Right forelimb (tissue), 1 donor: ENCODE data around the gene HOXA5.
A peak's percentile ranks its signal among the peaks of the same experiment; 100 is the strongest.

Experiments
- DNase-seq: peaks from one replicate; pipeline ENCODE4 v3.0.0-alpha.2; 2018

The HOXA5 gene

DNA sequence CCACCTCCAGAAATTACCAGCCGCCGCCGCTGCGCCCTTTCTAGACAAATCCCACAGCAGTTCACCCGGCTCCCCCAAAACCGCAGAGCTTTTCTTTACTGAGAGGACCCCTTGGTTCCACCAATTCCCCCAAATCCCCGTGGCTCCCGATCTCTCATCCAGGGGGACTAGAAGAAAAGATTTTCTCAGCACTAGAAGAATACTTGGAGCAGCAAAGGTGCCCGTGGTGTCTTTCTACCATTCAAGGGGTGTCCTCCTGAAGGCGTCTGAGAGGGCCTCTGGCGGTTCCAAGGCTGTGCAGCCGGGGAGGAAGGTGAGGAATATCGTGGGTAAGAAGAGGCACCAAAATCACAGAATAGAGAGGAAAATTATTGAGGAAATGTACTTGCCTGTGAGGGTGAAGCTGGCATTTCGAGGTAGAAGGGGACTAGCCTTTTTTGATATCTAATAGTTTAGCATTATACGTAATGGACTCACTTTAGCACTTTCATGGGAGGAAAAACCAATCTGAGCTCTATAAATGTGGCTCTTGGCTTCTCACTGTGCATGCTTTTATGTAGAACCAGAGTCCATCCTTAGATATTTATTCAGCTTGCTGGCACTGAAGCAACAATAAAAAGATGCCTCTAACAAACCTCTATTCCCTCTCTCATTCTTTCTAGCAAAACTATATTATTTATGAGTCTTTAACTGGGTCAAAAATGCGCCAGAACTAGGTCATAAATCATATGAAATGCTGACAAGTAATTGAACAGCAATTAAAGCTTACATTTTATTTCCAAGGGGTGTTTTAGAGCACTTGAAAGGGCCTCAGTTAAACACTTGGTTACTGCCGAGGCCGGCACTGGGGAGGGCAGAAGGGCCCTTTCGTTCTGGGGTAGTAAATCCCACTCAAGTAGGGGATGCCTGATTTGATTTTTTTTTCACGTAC is 27.2 kb downstream of the HOXA5 start:
- DNase-seq, result peak; percentile 41

DNA sequence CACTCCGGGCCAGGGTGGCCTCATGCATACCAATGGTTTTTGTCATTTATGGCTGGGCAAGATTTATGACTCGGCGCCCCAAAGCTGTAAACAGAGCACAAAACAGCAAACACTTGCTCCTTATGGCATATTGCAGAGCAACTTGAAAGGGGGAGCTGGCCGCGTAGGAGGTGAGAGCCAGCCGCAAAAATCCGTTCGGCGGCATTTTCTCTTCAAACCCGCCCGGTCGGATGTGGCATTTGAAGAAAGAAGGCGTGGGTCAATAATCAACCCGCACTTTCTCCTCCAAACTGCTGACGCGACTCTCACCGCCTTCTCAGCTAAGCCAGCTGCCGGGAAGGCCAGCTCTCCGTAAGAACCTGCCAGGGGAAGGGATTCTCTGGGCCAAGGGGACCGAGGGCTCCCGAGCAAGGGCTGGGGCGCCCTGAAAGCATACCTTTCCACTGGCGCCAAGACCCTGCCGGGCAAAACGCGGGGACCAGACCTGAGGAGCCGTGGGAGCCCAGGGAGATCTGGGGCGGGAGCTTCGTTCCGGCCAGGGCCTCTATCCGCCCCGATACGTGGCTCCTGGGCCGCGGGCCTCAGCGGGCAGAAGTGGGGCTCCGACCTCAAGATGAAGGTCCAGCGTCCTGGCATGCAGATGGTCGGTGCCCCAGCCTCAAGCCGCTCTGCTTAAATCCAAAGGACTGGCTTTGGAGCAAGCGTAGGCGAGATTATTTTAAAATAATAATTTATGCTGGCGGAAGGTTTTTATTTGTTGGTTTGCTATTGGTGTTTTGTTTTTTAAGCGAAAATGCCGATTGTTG is 28.1 kb downstream of the HOXA5 start:
- peak; percentile 53 for DNase-seq

DNA sequence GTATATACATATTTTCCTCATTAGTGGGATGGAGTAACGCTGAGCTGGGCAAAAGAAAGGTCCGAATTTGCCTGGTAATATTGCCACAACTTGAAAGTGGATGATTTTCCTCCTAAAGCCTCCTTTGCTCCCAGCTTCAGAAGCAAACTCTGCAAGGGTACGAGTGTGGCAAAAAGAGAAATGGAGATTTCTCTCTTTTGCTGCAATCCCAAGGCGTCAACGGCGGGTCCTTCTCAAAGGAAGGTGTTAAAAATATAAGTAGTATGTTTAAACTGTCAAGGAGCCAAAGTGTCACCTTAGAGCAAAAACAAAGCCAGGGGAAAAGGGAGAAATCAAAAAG is 28.6 kb downstream of the HOXA5 start:
- DNase-seq, result no peak

DNA sequence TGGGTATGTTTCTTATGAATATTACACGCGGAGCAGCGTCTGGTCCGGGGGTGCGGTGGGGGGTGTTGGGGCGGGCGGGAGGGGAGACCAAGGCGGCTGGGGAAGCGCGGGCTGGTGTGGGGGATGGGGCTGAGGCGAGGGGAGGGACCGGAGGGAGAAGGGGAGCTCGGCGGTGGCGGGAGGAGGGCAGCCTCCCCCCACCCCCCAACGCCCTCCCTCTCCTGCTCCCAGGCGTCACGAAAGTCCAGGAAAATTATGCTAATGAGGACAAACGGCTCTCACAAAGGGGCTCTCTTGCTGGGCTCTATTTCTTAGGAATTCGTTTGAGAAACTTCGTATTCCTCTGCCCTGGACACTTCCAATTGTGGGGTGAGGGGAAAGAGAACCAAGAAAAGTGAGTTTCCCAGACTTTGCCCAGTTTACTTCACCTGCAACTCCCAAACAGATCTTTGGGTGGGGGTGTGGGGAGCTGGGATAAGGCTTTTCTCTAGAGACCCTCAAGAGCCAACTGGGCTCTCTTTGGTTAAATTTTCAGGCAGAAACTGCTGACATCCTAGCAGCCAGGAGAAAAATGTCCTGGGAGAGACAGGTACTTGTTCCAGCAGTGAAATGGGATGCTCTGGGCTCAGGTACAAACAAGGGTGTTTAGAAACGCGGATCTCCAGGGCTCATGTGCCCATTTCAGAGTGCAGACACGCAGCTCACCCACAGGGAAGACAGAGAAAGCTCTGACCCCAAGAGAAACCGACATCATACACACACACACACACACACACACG is 29.3 kb downstream of the HOXA5 start:
- peak; percentile 60 for DNase-seq

DNA sequence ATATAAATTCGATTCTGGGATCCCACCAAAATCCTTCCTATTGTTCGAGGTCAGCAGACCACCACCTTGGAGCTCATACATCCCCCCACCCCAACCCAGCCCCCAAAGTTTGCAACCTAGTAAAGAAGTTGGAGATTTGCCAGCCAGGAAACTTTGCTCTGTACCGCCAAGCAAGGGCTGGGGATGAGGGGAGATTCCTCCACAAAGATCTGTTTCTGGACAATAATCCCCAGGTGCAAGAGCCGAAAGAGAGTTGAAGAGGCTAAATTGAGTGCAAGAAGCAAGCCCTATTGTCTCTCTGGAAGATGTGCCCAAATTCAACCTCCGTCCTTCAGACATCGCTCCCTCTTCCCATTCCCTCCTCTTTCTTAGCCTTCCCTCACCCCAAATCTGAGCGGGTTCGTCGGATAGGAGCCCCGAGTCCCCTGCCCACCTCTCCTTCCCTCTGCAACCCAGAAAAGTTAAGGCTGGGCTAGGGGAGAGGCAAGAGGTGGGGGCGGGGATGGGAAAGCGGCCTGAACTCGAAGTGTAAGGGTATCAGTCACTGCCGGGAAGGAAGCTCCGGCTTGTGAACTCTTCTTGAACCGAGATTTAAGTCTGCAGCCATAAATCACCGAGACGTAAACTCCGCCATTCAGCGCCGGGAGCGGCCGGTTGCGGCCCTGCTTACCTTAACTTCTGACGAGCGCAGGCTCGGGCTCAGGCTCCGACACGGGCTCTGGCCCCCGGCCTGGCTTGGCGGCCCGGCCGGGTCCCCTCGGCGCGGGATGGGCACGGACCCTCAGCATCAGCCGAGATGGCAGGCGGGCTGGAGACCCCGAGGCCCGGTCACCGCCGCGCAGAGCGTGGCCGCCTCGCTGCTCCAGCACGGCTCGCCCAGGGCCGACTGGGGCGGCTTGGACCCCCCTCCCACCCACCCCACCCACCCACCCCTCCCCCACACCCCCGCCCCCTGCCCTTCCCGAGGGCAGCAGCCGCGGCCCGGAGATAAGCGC is 30.2 kb downstream of the HOXA5 start:
- peak; percentile 68 for DNase-seq

DNA sequence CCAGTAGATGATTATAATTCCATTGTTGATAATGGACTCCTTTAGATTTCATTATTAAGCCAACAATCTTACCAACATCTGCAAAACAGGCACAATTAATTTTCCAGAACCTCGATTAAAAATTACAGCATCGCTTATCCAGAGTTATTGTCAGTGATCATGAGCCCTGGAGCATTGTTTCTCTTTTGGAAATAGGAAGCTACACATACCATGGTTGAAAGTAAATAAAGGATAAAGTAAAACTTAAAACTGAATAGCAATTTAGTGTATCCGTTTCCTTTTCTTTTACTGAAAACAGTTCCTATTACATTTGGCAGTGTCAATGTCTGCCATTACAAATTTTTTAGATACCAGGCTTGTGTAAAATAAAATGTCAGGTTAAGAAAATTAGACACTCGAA is 31.1 kb downstream of the HOXA5 start:
- no peak for DNase-seq

DNA sequence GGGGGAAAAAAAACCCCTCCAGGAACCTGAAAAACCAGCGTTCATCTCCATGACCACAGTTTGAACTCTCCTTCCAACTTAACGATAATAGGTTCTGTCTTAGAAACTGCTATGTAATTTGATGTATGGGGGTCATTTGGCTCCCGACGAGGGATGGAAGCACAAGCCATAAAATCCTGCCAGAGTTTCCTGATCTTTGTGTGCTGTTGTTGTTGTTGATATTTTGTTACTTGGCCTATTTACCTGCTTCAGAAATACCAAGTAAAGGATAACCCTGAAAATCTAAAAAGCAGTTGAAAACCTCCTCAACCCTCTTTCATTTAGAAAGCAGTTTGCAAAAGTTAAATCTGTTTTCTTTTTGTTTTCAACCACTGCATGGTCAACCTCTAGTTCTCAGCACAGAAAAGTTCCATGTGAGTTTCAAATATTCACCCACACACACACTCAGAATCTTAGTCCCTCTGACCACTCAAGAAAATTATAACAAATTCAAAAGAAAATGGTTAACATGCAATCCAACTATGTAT is 31.7 kb downstream of the HOXA5 start:
- no peak for DNase-seq

DNA sequence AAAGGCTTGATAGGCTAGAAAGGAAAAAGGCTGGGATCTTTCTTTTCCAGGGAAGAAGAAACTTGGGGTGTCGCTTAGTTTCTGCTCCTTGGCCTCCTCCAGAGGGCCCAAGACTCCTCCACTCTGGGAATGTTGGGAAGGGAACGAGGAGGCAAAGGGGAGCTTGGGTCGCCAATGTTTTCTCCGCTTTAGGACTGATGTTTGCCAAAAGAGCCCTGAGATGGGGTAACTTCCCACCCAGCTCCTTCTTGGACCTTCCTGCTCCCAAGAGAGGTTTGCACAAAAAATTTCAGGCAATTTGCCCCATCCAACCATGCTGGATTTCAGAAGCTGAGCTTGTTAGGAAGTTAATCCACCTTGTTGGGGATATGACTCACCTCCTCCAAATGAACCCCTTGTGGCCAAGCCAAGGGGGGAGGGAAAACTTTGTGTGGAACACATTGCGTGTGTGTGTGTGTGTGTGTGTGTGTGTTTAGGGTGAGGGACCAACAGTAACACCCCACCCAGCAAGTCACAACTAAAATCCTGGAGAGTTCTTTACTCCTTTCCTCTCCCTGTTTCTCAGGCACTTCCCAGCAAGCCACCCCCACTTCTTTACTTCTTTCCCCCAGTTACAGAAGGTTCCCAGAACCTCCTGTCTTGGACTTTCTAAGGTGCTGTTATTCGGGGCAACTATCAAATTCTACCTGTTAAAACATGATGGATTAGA is 32.3 kb downstream of the HOXA5 start:
- peak; percentile 50 for DNase-seq

DNA sequence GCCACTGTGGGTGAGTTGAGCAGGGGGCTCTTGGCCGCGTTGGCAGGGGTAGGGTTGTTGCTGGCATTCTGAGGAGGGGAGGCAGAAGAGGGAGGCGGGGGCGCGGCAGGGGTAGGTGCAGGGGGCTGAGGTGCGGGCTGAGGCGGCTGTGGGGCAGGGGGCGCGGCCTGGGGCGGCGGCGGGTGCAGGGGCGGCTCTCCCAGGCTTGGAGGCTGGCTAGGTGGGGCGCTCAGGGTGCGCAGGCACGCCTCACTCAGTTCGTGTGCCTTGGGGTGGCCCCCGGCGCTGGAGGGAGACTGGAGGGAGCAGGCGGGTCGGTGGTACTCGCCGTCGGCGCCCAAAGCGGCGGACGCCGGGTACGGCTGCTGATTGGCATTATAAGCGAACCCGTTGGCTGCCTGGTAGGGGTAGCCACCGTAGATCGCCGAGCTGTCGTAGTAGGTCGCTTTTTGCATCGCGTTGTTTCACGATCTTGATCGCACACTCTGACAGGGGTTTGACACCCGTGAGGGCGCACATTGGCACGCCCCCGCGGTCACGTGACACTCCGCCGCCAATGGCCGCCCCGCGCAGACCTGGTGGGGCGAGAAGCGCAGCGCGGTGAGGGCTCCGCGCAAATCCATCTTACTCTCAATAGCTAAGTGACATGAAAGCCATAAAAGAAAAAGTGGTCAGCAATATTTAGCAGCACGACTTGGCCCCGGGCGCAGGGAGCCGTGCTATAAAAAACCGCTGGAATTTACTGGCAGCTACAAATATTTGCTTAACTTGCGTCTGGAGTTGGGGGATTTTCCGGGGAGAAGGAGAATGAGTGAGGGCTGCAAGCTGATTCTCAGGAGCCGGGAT is 33.1 kb downstream of the HOXA5 start:
- DNase-seq, result peak; percentile 67

DNA sequence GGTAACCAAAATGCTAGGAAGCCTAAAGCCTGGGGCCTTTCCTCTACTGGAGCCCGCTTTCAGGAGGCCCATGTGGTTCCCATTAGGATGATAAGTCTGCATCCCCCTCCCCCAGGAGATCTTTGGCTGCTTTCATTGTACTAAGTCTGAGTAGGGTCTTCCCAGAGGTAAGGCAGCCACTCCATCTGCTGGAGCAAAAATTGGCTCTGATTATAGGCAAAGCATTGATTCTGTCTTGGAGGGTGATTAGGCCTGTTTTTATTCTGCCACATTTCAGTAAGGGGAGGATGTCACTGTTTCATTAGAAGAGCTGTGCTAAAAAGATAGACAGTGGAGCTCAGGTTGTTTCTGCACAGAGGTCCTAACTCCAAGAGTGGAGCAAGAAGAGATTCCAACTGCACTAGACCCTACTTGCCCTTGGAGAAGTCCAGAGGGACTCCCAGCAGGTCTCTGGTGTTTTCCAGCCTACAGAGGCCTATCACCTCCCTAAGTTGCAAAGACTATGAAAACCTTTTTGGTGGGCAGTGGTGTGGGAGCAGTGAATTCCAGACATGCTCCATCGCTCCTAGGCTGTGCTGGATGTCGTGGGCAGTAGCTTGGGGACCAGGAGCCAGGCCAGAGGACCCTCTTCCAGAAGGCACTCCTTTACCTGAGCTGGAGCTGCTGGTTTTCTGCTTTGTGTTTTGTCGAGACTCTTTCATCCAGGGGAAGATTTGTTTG is 33.9 kb downstream of the HOXA5 start:
- peak; percentile 43 for DNase-seq

DNA sequence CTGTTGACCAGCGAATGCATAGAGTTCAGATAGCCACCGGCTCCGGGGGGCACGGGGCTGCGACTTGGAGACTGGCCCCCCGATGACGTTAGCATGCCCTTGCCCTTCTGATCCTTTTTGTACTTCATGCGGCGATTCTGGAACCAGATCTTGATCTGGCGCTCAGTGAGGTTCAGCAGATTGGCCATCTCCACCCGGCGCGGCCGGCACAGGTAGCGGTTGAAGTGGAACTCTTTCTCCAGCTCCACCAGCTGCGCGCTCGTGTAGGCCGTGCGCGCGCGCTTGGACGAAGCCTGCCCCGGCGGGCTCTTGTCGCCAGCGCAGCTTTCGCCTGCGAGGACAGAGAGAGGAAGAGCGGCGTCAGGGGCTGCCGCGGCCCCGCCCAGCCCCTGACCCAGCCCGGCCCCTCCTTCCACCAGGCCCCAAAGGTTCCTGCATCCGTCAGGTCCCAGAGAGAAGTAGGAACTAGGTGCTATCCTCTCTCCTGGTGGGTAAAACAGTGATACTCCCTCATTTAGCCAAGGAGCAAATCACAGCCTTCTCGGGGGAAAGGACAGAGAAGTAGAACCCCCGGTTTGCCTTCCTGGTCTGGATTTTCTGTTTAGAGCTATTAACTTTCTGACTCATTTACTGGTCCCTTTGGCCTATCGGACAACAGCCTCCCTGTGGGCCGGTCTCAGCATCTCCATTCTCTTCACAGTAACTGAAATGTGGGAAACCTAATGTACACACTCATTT is 34.9 kb downstream of the HOXA5 start:
- DNase-seq, result no peak

DNA sequence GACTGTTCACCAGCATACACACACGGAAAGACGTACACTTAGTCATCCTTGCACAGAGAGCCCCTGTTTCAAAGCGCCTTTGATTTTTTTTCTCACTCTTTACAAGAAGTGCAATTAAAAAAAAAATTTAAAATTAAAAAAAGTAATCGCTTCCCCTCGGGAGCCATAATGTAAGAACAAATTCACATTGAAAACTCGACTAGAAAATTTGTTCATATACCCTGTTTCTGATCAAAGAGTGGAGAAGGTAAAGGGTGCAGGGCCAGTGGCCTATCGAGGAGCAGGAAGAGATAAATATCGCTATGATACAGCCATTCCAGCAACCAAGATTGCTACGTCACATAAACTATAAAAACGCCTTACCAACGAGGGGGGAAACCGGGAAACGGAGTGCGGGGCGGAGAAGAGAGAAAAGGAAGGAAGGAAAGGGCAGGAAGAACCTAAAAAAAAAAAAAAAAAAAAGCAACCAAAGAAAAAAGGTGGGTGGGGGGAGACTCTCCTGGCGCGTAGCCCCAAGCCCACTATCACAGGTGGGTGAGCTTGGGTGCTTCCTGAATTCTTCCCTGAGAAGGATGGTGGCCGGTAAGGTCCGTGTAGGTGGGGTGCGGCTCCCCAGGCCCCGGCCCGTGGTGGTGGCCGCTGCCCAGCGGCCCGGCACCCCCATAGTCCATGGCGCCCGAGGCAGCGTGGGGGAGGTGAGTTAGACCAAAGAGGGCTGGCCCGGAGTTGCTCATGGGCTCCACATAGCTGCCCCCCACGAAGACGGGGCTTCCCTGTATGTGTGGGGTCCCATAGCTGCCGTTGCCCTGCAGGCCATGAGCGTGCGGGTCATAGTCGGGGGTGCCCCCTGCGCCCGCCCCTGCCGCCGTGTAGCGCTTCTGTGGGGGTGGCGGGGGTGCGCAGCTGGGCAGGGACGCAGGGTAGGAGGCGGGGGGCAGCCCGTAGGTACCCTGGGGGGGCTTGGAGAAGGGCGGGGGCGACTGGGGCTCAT is 35.8 kb downstream of the HOXA5 start:
- no peak for DNase-seq

DNA sequence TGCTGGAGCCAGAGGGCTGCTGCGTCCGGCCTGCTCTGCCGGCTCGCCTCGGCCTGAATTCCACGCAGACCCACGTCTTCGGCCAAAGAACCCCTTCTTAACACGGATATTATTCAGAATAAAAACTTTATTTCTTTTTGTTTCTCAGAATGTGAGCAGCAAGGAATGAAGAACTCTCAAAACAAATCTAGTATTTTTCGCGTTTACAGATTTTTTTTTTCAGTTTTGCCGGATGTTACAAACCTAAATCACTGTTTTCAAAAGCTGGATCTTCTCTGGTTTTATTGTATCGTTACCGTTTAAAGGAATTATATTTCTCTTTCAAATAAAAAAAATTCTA is 36.6 kb downstream of the HOXA5 start:
- DNase-seq, result no peak

DNA sequence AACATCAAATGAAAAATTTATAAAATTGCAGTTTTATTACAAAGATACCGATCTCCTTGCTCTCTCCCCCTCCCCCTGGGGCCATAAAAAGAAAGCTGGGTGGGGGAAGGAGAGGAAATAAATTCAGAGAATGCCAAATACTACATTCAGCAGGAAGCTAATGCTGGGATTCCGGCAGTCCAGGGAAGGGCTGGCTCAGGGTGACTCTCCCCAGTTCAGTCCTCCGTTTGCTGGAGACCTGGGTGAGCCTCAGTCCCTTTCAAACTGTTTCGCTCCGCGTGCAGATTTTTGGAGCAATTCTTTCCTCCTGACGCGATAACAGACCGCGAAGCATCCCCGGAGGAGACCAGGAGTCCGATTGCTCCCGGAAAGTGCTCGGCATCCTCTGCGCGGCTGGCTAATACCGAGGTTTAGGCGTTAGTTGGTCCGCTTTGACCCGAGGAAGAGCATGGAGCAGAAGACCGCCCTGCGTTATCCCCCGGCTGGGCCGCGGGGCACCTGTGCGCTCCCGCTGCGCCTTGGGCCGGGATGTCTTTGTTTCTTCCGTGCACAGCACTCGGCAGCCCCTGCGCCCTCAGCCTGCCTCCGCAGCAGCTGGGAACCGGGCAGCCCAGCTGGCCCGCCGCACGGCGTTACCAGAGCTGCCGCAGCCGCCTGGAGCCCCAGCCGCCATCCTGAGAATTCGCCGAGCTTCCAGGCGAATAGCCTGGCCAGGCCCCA is 37.1 kb downstream of the HOXA5 start:
- no peak for DNase-seq

DNA sequence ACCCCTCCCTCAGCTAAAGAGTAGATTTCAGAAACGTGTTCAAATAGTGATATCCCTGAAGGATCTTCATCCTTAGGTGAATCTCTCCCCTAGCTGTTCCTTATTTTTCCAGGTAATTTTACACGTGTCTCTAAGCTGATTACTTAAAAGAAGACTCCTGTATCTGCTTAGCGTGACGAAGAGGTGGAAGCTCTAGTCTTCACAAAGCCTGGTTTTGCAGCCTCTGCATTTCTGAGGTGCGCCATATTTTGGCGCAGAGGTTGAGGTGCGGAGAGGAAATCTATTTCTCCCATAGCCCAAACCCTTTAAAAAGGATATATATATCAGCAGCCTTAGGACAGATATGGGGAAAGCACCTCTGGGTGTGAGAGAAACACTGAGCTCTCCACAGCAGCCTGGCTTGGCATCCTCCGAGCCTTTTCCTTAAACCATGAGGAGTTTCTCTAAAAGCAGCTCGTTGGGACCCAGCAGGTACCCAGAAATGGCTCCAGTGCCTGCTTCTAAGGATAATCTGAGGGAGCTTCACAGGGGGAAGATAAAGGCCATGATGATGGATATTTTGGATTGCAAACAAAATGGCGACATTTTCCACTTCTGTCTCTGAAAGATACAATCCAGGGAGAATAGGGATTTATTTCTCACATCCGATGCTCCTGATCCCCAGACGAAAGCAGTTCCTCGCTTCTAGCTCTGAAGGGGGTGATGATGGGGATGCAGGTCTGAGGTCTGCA is 38.0 kb downstream of the HOXA5 start:
- DNase-seq, result no peak
